ENCODE measurements around the gene WDR41. TPM values are rescaled to one million over a fixed set of nuclear protein-coding genes. Genes with fewer than 3 reads are reported as not detected.

Gene WDR41
- total and polyA plus RNA-seq, 2 of the 4 experiments (the other 2 are of a cell fraction) = 38.1 to 72.1 TPM

DNA sequence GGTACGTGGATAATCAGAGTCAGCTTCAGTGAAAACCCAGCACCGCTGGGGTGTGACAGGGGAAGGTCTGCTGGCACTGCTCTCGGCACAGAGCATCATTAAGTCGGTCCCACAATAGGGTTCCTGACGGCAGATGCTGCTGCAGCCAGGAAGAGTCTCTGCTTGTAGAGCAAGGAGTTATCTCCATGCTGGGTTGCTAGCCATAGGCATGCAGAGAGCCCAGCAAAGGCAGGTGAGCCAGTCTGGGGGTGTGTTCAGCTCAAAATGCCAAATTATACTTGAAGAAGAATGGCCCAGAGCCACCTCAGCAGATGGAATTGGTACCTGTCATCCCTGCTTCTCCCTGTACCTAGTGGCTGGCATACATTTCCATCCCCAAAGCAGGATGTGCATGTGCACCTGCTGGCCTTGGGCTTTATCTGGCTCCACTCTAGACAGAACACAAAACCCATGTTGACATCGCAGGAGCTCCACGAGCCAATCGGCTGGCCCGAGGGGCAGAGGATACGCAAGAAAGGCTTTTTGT lies 100.8 kb downstream of the WDR41 start:
- peak overlapping the region; percentile 26 for H2AK9ac ChIP-seq (replicated peaks; ENCODE audit: low read depth, low read length, poor library complexity)
- no peak overlapping the region for H3K27ac ChIP-seq (ENCODE audit: insufficient read depth, low read length)
- WGBS, 2 experiments (ENCODE audit: extremely low coverage in 2 of 2, insufficient read length in 1 of 2) = 75% methylated on average over 4 of the region's 10 CpGs; no CpG with 5 or more reads in 1 of the 2 experiments
- no peaks in the 10 kb centered on the region for H4K20me1 ChIP-seq (ENCODE audit: insufficient read depth, low read length)
- POLR2A ChIA-PET (ENCODE audit: unreplicated experiment) = no interaction called here
- H3K4me3 ChIP-seq (ENCODE audit: insufficient read depth, low read depth, low read length) = no peak overlapping the region
- ATAC-seq (ENCODE audit: low read depth) = no peak
- no peaks in the 10 kb centered on the region; the same call in 1 of the 2 replicates for H3K4me1 ChIP-seq (ENCODE audit: control insufficient read depth, insufficient read depth, low read length)
- no peak for DNase-seq
- no peak overlapping the region for H2AFZ ChIP-seq (replicated peaks; ENCODE audit: low read length, poor library complexity)
- H3K79me1 ChIP-seq (ENCODE audit: low read depth in 1 of 2, low read length in 2 of 2) = no peaks in the 10 kb centered on the region
- no peak overlapping the region for H3K23ac ChIP-seq (ENCODE audit: low read depth, low read length)
- H3K4me2 ChIP-seq (ENCODE audit: low read depth, low read length) = no peak overlapping the region
- no TSS peak for BruUV-seq (replicated peaks)
- H3K9ac ChIP-seq (ENCODE audit: low read depth, low read length) = no peak overlapping the region
- no peak overlapping the region; the same call in 1 of the 2 replicates for H4K91ac ChIP-seq (ENCODE audit: insufficient read depth, low read depth, low read length)
- H2BK20ac ChIP-seq (ENCODE audit: low read depth, low read length) = no peak overlapping the region
- H3K4ac ChIP-seq (ENCODE audit: low read depth, low read length) = no peak overlapping the region
- H3K56ac ChIP-seq (ENCODE audit: extremely low read depth, insufficient read depth, low read length) = no peak overlapping the region
- no peak overlapping the region for H2BK15ac ChIP-seq (ENCODE audit: low read depth, low read length)
- dilution Hi-C loops (cut with HindIII; ENCODE audit: low sequenced_read_pairs, unreplicated experiment) = no loop called here
- no peak overlapping the region for H3K18ac ChIP-seq (ENCODE audit: low read depth, low read length)
- H4K8ac ChIP-seq (ENCODE audit: low read depth in 2 of 2, low read length in 2 of 2) = no peak overlapping the region
- H3K36me3 ChIP-seq (ENCODE audit: control insufficient read depth, insufficient read depth, low read length) = no peaks in the 10 kb centered on the region
- no peaks in the 10 kb centered on the region for H3K9me3 ChIP-seq (ENCODE audit: control insufficient read depth, insufficient read depth, low read length)
- H2BK120ac ChIP-seq (ENCODE audit: low read depth, low read length) = no peak overlapping the region
- CTCF ChIA-PET = no interaction called here
- intact Hi-C loops (cut with micrococcal nuclease) = no loop called here
- H3K27me3 ChIP-seq (ENCODE audit: control insufficient read depth, insufficient read depth, low read length) = peaks cover 4% of the 10 kb centered on the region
- H2AK5ac ChIP-seq (ENCODE audit: low read depth, low read length) = no peak overlapping the region; the same call in 1 of the 2 replicates
- no peak overlapping the region for H2BK5ac ChIP-seq (ENCODE audit: low read depth, low read length, poor library complexity, severe bottlenecking)
- TF ChIP-seq MAFK (IDR thresholded peaks at IDR 0.05; ENCODE audit: low read depth, low read length) = no peak
- no peak for TF ChIP-seq SMC3 (IDR thresholded peaks at IDR 0.05; ENCODE audit: low read depth, low read length)
- TF ChIP-seq, protein P1, sequence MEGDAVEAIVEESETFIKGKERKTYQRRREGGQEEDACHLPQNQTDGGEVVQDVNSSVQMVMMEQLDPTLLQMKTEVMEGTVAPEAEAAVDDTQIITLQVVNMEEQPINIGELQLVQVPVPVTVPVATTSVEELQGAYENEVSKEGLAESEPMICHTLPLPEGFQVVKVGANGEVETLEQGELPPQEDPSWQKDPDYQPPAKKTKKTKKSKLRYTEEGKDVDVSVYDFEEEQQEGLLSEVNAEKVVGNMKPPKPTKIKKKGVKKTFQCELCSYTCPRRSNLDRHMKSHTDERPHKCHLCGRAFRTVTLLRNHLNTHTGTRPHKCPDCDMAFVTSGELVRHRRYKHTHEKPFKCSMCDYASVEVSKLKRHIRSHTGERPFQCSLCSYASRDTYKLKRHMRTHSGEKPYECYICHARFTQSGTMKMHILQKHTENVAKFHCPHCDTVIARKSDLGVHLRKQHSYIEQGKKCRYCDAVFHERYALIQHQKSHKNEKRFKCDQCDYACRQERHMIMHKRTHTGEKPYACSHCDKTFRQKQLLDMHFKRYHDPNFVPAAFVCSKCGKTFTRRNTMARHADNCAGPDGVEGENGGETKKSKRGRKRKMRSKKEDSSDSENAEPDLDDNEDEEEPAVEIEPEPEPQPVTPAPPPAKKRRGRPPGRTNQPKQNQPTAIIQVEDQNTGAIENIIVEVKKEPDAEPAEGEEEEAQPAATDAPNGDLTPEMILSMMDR (conservative IDR thresholded peaks at IDR 0.05; ENCODE audit: low read depth, low read length) = no peak
- TF ChIP-seq, protein P2, sequence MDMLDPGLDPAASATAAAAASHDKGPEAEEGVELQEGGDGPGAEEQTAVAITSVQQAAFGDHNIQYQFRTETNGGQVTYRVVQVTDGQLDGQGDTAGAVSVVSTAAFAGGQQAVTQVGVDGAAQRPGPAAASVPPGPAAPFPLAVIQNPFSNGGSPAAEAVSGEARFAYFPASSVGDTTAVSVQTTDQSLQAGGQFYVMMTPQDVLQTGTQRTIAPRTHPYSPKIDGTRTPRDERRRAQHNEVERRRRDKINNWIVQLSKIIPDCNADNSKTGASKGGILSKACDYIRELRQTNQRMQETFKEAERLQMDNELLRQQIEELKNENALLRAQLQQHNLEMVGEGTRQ (IDR thresholded peaks at IDR 0.05; ENCODE audit: low read depth, low read length) = no peak
- no peak for TF ChIP-seq NFE2L2 (IDR thresholded peaks at IDR 0.05; ENCODE audit: low read depth, low read length)
- no peak for TF ChIP-seq CEBPB (IDR thresholded peaks at IDR 0.05; ENCODE audit: low read depth, low read length)
- TF ChIP-seq, protein P3, sequence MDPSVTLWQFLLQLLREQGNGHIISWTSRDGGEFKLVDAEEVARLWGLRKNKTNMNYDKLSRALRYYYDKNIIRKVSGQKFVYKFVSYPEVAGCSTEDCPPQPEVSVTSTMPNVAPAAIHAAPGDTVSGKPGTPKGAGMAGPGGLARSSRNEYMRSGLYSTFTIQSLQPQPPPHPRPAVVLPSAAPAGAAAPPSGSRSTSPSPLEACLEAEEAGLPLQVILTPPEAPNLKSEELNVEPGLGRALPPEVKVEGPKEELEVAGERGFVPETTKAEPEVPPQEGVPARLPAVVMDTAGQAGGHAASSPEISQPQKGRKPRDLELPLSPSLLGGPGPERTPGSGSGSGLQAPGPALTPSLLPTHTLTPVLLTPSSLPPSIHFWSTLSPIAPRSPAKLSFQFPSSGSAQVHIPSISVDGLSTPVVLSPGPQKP (IDR thresholded peaks at IDR 0.05; ENCODE audit: borderline replicate concordance, low read depth, low read length) = no peak
- TF ChIP-seq CHD1 (IDR thresholded peaks at IDR 0.05; ENCODE audit: low read depth, low read length) = no peak
- no peak for TF ChIP-seq BHLHE40 (IDR thresholded peaks at IDR 0.05; ENCODE audit: low read depth, low read length)
- TF ChIP-seq POLR2A (IDR thresholded peaks at IDR 0.05; ENCODE audit: low read depth, low read length) = no peak
- TF ChIP-seq RCOR1 (IDR thresholded peaks at IDR 0.05; ENCODE audit: insufficient replicate concordance, low read length) = no peak
- TF ChIP-seq RAD21 (IDR thresholded peaks at IDR 0.05; ENCODE audit: low read length) = no peak
- no peak for TF ChIP-seq MAZ (IDR thresholded peaks at IDR 0.05; ENCODE audit: borderline replicate concordance, low read depth, low read length)
- TF ChIP-seq MXI1 (IDR thresholded peaks at IDR 0.05; ENCODE audit: borderline replicate concordance, low read depth, low read length) = no peak
- TF ChIP-seq RFX5 (IDR thresholded peaks at IDR 0.05; ENCODE audit: low read depth, low read length) = no peak
- TF ChIP-seq FOS (IDR thresholded peaks at IDR 0.05; ENCODE audit: low read depth, low read length) = no peak
- H3K9me1 ChIP-seq (ENCODE audit: insufficient read depth, low read length) = no peaks in the 10 kb centered on the region
- in situ Hi-C loops (cut with MboI; ENCODE audit: low sequenced_read_pairs) = no loop called here
- no peak overlapping the region for H4K5ac ChIP-seq (ENCODE audit: low read depth, low read length)
- H3K14ac ChIP-seq (replicated peaks; ENCODE audit: low read depth, low read length) = no peak overlapping the region

All from IMR-90 (cell line).